HG03558 (cell line): ENCODE measurements around the gene DHX38.

Source experiments
- ATAC-seq: cut with Tn5 transposase; IDR thresholded peaks from one replicate; pipeline ENCODE4 v1.9.1; 2021; ENCODE audit warnings: moderate number of reproducible peaks; ENCODE audit not compliant: unreplicated experiment; ENCODE audit errors: extremely low read depth

The DHX38 gene

DNA sequence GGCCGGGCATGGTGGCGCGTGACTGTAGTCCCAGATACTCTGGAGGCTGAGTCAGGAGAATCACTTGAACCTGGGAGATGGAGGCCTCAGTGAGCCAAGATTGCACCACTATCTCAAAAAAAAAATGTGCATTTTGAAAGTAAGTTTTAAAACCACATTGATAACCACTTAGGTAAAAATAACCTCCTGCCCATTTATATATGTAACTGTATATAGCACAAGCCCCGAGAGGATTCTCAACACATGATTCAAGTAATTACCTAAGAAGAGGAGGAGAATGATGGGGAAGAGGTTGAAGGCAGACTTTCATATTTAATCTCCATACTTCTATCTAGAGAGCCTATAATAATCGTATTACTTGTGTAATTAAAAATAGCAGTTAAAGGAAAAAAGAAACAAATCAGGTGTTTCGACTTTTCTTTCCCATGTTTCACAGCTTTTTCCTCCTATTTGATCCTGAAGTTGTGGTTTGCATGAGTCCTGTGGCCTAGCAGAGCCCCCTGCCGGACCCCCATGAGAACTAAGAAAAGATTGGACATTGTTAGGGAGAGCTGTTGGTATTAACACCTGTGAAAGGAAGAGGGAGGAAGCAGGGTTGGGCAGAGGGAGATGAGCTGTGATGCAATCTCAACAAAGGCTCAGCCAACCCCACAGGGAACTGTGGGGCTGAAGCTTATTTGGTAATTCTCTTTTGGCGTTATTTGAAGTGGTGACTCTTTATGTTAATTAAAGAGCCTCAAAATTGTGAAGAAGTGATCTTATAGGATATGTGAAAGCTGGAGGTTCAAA is 56.2 kb downstream of the DHX38 start:
- ATAC-seq: no peak

DNA sequence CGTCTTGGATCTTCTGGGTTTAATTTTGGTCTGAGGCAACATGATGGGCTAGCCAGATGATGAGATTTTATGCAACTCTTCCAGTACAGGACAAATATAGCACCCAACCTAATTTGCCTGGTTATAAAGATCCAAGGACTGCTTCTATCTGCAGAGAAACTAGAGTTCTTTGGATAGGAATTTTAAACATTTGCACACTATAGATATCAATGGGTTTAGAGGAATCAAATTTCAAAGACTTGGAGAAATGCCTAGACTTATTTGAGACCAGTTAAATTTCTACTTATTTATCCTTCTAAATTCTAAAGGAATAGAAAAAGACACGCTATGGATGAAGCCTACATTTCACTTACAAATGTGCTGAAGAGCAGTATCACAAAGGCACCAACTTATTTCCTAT is 65.7 kb downstream of the DHX38 start:
- ATAC-seq: no peak

DNA sequence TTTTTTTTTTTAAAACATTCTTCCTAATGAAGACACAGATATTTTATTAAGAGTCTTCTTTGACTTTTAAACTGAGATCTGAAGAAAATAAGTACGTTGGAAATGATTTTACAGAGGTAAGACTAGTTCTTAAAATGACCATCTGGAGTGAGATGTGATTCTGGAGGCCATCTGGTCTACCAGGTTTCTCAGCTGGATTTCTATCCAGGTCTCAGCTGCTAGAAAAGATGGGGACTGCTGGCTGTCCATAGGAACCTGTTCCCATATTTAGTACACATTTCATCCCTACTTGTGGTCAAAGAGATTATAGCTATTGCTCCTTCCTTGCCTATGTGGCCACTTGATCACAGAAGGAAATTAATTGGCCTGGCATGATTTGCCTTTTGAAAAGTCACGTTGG is 66.2 kb downstream of the DHX38 start:
- no peak for ATAC-seq

DNA sequence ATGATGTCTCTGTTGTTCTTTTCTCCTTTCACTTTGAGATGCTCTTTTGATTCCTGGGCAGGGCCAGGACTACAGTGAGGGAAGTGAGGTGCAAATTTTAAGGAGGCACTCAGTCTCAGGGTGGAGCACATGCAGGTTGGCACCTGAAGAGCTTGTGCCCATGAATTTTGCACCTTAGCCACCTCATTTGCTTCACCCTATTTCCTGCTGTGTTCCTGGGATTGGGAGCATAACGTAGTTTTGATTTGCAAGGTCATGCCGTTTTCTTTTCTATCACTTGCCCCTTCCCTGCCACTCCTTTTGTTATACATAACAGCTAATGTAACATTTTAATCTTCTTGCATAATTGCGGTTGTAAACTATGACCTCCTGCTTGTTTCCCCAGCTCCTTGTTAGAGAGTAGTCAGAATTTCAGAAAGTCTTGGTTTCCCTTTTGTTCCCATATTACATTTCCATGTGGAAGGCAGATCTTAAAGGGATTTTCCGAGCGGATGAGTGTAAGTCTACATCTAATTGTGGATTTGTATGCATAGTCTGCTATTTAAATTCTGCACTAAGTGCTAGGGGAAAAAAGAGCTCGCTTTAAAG is 68.6 kb downstream of the DHX38 start:
- no peak for ATAC-seq
